ENCODE data around the gene DAZAP2.

DAZAP2 gene

GRCh38 chr12:51191516-51192283 lies 46.9 kb upstream of the DAZAP2 start:
- no peak for TF ChIP-seq ESRRG (CRISPR knock-in tag; IDR thresholded peaks at IDR 0.05)
- ATAC-seq: no peak

GRCh38 chr12:51192284-51192671 lies 46.3 kb upstream of the DAZAP2 start:
- TF ChIP-seq CSDC2 (CRISPR knock-in tag; IDR thresholded peaks at IDR 0.05) (no peak), ZNF8 (CRISPR knock-in tag; IDR thresholded peaks at IDR 0.05) (no peak), ISL1 (CRISPR knock-in tag; IDR thresholded peaks at IDR 0.05) (no peak), TCF4 (CRISPR knock-in tag; IDR thresholded peaks at IDR 0.05; ENCODE audit: borderline replicate concordance) (no peak)

GRCh38 chr12:51195841-51196240 lies 42.8 kb upstream of the DAZAP2 start:
- TF ChIP-seq ISL1 (CRISPR knock-in tag; IDR thresholded peaks at IDR 0.05): no peak
- no peak for TF ChIP-seq SNAI2 (CRISPR knock-in tag; IDR thresholded peaks at IDR 0.05)
- TF ChIP-seq ZNF565 (CRISPR knock-in tag; conservative IDR thresholded peaks at IDR 0.05; ENCODE audit: low read depth): no peak
- no peak for TF ChIP-seq GLIS3 (CRISPR knock-in tag; IDR thresholded peaks at IDR 0.05)
- TF ChIP-seq CREB5 (CRISPR knock-in tag; IDR thresholded peaks at IDR 0.05; ENCODE audit: low read depth): no peak
- TF ChIP-seq PATZ1 (CRISPR knock-in tag; IDR thresholded peaks at IDR 0.05; ENCODE audit: borderline replicate concordance): no peak
- no peak for TF ChIP-seq ZNF70 (CRISPR knock-in tag; IDR thresholded peaks at IDR 0.05)
- TF ChIP-seq ZNF8 (CRISPR knock-in tag; IDR thresholded peaks at IDR 0.05): no peak
- TF ChIP-seq PPARA (CRISPR knock-in tag; IDR thresholded peaks at IDR 0.05; ENCODE audit: borderline replicate concordance): no peak
- TF ChIP-seq TOX (CRISPR knock-in tag; IDR thresholded peaks at IDR 0.05; ENCODE audit: borderline replicate concordance): no peak
- no peak for TF ChIP-seq ZFP3 (CRISPR knock-in tag; IDR thresholded peaks at IDR 0.05)
- no peak for TF ChIP-seq CSRNP3 (CRISPR knock-in tag; IDR thresholded peaks at IDR 0.05)
- no peak for TF ChIP-seq ZFP30 (CRISPR knock-in tag; IDR thresholded peaks at IDR 0.05)
- TF ChIP-seq ESRRG (CRISPR knock-in tag; IDR thresholded peaks at IDR 0.05): no peak
- no peak for TF ChIP-seq ARNTL (CRISPR knock-in tag; IDR thresholded peaks at IDR 0.05; ENCODE audit: borderline replicate concordance, low read depth)
- no peak for TF ChIP-seq POU6F1 (CRISPR knock-in tag; IDR thresholded peaks at IDR 0.05; ENCODE audit: borderline replicate concordance, low read depth)
- no peak for TF ChIP-seq CSDC2 (CRISPR knock-in tag; IDR thresholded peaks at IDR 0.05)
- TF ChIP-seq OSR1 (CRISPR knock-in tag; IDR thresholded peaks at IDR 0.05): no peak
- TF ChIP-seq BACH2 (CRISPR knock-in tag; IDR thresholded peaks at IDR 0.05; ENCODE audit: borderline replicate concordance): no peak

More at GRCh38 chr12:51192284-51192671, 46.3 kb upstream of the DAZAP2 start:
- no peak for ATAC-seq

GRCh38 chr12:51196547-51196946 lies 42.1 kb upstream of the DAZAP2 start:
- ATAC-seq: no peak
- TF ChIP-seq ESRRG (CRISPR knock-in tag; IDR thresholded peaks at IDR 0.05): no peak
- no peak for TF ChIP-seq BACH2 (CRISPR knock-in tag; IDR thresholded peaks at IDR 0.05; ENCODE audit: borderline replicate concordance)
- TF ChIP-seq TOX (CRISPR knock-in tag; IDR thresholded peaks at IDR 0.05; ENCODE audit: borderline replicate concordance): no peak
- no peak for TF ChIP-seq POU6F1 (CRISPR knock-in tag; IDR thresholded peaks at IDR 0.05; ENCODE audit: borderline replicate concordance, low read depth)
- no peak for TF ChIP-seq ISL1 (CRISPR knock-in tag; IDR thresholded peaks at IDR 0.05)
- TF ChIP-seq ZFP30 (CRISPR knock-in tag; IDR thresholded peaks at IDR 0.05): no peak
- no peak for TF ChIP-seq CSDC2 (CRISPR knock-in tag; IDR thresholded peaks at IDR 0.05)
- no peak for TF ChIP-seq RARB (CRISPR knock-in tag; IDR thresholded peaks at IDR 0.05)
- no peak for TF ChIP-seq CSRNP3 (CRISPR knock-in tag; IDR thresholded peaks at IDR 0.05)
- TF ChIP-seq ARNTL (CRISPR knock-in tag; IDR thresholded peaks at IDR 0.05; ENCODE audit: borderline replicate concordance, low read depth): no peak
- TF ChIP-seq ZFP3 (CRISPR knock-in tag; IDR thresholded peaks at IDR 0.05): no peak
- no peak for TF ChIP-seq OSR1 (CRISPR knock-in tag; IDR thresholded peaks at IDR 0.05)
- no peak for TF ChIP-seq PATZ1 (CRISPR knock-in tag; IDR thresholded peaks at IDR 0.05; ENCODE audit: borderline replicate concordance)
- no peak for TF ChIP-seq ZNF565 (CRISPR knock-in tag; conservative IDR thresholded peaks at IDR 0.05; ENCODE audit: low read depth)
- no peak for TF ChIP-seq ZNF8 (CRISPR knock-in tag; IDR thresholded peaks at IDR 0.05)
- TF ChIP-seq SNAI2 (CRISPR knock-in tag; IDR thresholded peaks at IDR 0.05): no peak

More at GRCh38 chr12:51195841-51196240, 42.8 kb upstream of the DAZAP2 start:
- no peak for ATAC-seq
